Activated naive CD4-positive, alpha-beta T cell treated with anti-CD3 and anti-CD28 coated beads, Interleukin-2, amount 10 ng/mL, durations not matched to agents 7 days and 5 days (primary cell): Measurements from ENCODE around the gene JMJD6.

Experiments
- CTCF ChIA-PET: fragments of 350-600 bp; sonication (Branson Sonifier 250); formaldehyde crosslinking; loops from one replicate; lab custom pipeline; 2021; ENCODE audit warnings: antibody characterized with exemption; lab: Charles Lee
- DNase-seq: peaks from one replicate; pipeline ENCODE4 v3.0.0-alpha.2; 2020
- H3K27ac Mint-ChIP-seq: one replicate; pipeline ENCODE4 v1.8.0; 2021; ENCODE audit warnings: mild to moderate bottlenecking, moderate library complexity, mixed read lengths
- H3K27me3 Mint-ChIP-seq: one replicate; pipeline ENCODE4 v1.8.0; 2021; ENCODE audit warnings: mild to moderate bottlenecking, mixed read lengths
- H3K36me3 Mint-ChIP-seq: one replicate; pipeline ENCODE4 v1.8.0; 2021; ENCODE audit warnings: mixed read lengths
- H3K4me1 Mint-ChIP-seq: one replicate; pipeline ENCODE4 v1.8.0; 2021; ENCODE audit warnings: mixed read lengths
- H3K4me3 Mint-ChIP-seq: one replicate; pipeline ENCODE4 v1.8.0; 2021; ENCODE audit warnings: mild to moderate bottlenecking, moderate library complexity, mixed read lengths
- H3K9me3 Mint-ChIP-seq: one replicate; pipeline ENCODE4 v1.8.0; 2021; ENCODE audit warnings: mixed read lengths

Gene JMJD6

GRCh38 chr17:76691379-76692191 is 34.8 kb downstream of the JMJD6 start:
- Mint-ChIP-seq H3K27ac (no peak overlapping the region), H3K27me3 (peaks cover 33% of the 10 kb centered on the region), H3K9me3 (no peaks in the 10 kb centered on the region), H3K4me1 (peaks cover 16% of the 10 kb centered on the region), H3K36me3 (peaks cover 2% of the 10 kb centered on the region), H3K4me3 (no peak overlapping the region)
- DNase-seq: no peak
- CTCF ChIA-PET: interaction anchor here (0.8 to 2.0 kb wide), 2 partner anchors 10 to 30 kb away, joined by 3 to 9 read pairs; no protein-coding TSS in a partner anchor

- Mint-ChIP-seq H3K27me3 (peaks cover 34% of the 10 kb centered on the region), H3K9me3 (no peaks in the 10 kb centered on the region), H3K36me3 (no peaks in the 10 kb centered on the region), H3K4me3 (no peak overlapping the region), H3K27ac (no peak overlapping the region), H3K4me1 (peaks cover 8% of the 10 kb centered on the region)
- CTCF ChIA-PET: interaction anchor here (0.8 to 2.0 kb wide), 2 partner anchors 9 to 29 kb away, joined by 3 to 9 read pairs; no protein-coding TSS in a partner anchor
- no peak for DNase-seq
Measured at GRCh38 chr17:76690596-76691280, 35.7 kb downstream of the JMJD6 start.

- peaks cover 41% of the 10 kb centered on the region for H3K27me3 Mint-ChIP-seq
- H3K4me1 Mint-ChIP-seq: no peaks in the 10 kb centered on the region
- H3K9me3 Mint-ChIP-seq: no peaks in the 10 kb centered on the region
- H3K27ac Mint-ChIP-seq: no peak overlapping the region
- no peak overlapping the region for H3K4me3 Mint-ChIP-seq
- CTCF ChIA-PET: no interaction called here
- no peak for DNase-seq
- H3K36me3 Mint-ChIP-seq: no peaks in the 10 kb centered on the region
Measured at GRCh38 chr17:76689859-76690258, 36.5 kb downstream of the JMJD6 start.

- CTCF ChIA-PET: no interaction called here
- no peak overlapping the region for H3K27ac Mint-ChIP-seq
Measured at GRCh38 chr17:76688165-76688622, 38.2 kb downstream of the JMJD6 start.

GRCh38 chr17:76687298-76688164 is 38.9 kb downstream of the JMJD6 start:
- Mint-ChIP-seq H3K4me3 (no peak overlapping the region), H3K4me1 (no peaks in the 10 kb centered on the region), H3K9me3 (no peaks in the 10 kb centered on the region), H3K36me3 (no peaks in the 10 kb centered on the region), H3K27me3 (peaks cover 44% of the 10 kb centered on the region), H3K27ac (no peak overlapping the region)
- CTCF ChIA-PET: no interaction called here
- no peak for DNase-seq

More at GRCh38 chr17:76688165-76688622, 38.2 kb downstream of the JMJD6 start:
- Mint-ChIP-seq H3K27me3 (peaks cover 44% of the 10 kb centered on the region), H3K4me1 (no peaks in the 10 kb centered on the region), H3K36me3 (no peaks in the 10 kb centered on the region), H3K9me3 (no peaks in the 10 kb centered on the region), H3K4me3 (no peak overlapping the region)
- DNase-seq: no peak

- H3K4me1 Mint-ChIP-seq: peaks cover 2% of the 10 kb centered on the region
- DNase-seq: no peak
- H3K36me3 Mint-ChIP-seq: no peaks in the 10 kb centered on the region
- H3K4me3 Mint-ChIP-seq: no peak overlapping the region
- CTCF ChIA-PET: interaction anchor here (1.6 kb wide), 1 partner anchor 164 kb away, joined by 3 read pairs; no protein-coding TSS in a partner anchor
- no peaks in the 10 kb centered on the region for H3K9me3 Mint-ChIP-seq
- H3K27ac Mint-ChIP-seq: no peak overlapping the region
- H3K27me3 Mint-ChIP-seq: peaks cover 52% of the 10 kb centered on the region
Measured at GRCh38 chr17:76686538-76687297, 39.7 kb downstream of the JMJD6 start.

GRCh38 chr17:76685846-76686245 is 40.6 kb downstream of the JMJD6 start:
- H3K4me1 Mint-ChIP-seq: peaks cover 5% of the 10 kb centered on the region
- H3K4me3 Mint-ChIP-seq: no peak overlapping the region
- peaks cover 1% of the 10 kb centered on the region for H3K36me3 Mint-ChIP-seq
- peaks cover 53% of the 10 kb centered on the region for H3K27me3 Mint-ChIP-seq
- CTCF ChIA-PET: interaction anchor here (1.6 kb wide), 1 partner anchor 163 kb away, joined by 3 read pairs; no protein-coding TSS in a partner anchor
- DNase-seq: no peak
- no peaks in the 10 kb centered on the region for H3K9me3 Mint-ChIP-seq
- H3K27ac Mint-ChIP-seq: no peak overlapping the region

- CTCF ChIA-PET: interaction anchor here (1.6 kb wide), 1 partner anchor 162 kb away, joined by 3 read pairs; no protein-coding TSS in a partner anchor
- no peaks in the 10 kb centered on the region for H3K9me3 Mint-ChIP-seq
- DNase-seq: no peak
- H3K27ac Mint-ChIP-seq: no peak overlapping the region
- peaks cover 1% of the 10 kb centered on the region for H3K36me3 Mint-ChIP-seq
- H3K4me1 Mint-ChIP-seq: peaks cover 5% of the 10 kb centered on the region
- no peak overlapping the region for H3K4me3 Mint-ChIP-seq
- peaks cover 55% of the 10 kb centered on the region for H3K27me3 Mint-ChIP-seq
Measured at GRCh38 chr17:76685366-76685765, 41.0 kb downstream of the JMJD6 start.

GRCh38 chr17:76684756-76685155 is 41.6 kb downstream of the JMJD6 start:
- no peaks in the 10 kb centered on the region for H3K9me3 Mint-ChIP-seq
- DNase-seq: no peak
- H3K4me1 Mint-ChIP-seq: peaks cover 5% of the 10 kb centered on the region
- H3K4me3 Mint-ChIP-seq: no peak overlapping the region
- peaks cover 55% of the 10 kb centered on the region for H3K27me3 Mint-ChIP-seq
- H3K27ac Mint-ChIP-seq: no peak overlapping the region
- CTCF ChIA-PET: interaction anchor here (1.5 kb wide), 1 partner anchor 127 kb away, joined by 4 read pairs; no protein-coding TSS in a partner anchor
- H3K36me3 Mint-ChIP-seq: peaks cover 1% of the 10 kb centered on the region

GRCh38 chr17:76683921-76684745 is 42.3 kb downstream of the JMJD6 start:
- Mint-ChIP-seq H3K4me3 (no peak overlapping the region), H3K27me3 (peaks cover 53% of the 10 kb centered on the region), H3K4me1 (peaks cover 5% of the 10 kb centered on the region), H3K9me3 (no peaks in the 10 kb centered on the region), H3K36me3 (peaks cover 1% of the 10 kb centered on the region), H3K27ac (no peak overlapping the region)
- CTCF ChIA-PET: interaction anchor here (0.9 to 1.5 kb wide), 2 partner anchors 29 to 126 kb away, joined by 4 read pairs; no protein-coding TSS in a partner anchor
- no peak for DNase-seq

GRCh38 chr17:76683011-76683755 is 43.2 kb downstream of the JMJD6 start:
- CTCF ChIA-PET: interaction anchor here (1.5 kb wide), 1 partner anchor 126 kb away, joined by 4 read pairs; no protein-coding TSS in a partner anchor
- H3K4me3 Mint-ChIP-seq: no peak overlapping the region
- peaks cover 1% of the 10 kb centered on the region for H3K36me3 Mint-ChIP-seq
- no peak overlapping the region for H3K27ac Mint-ChIP-seq
- no peaks in the 10 kb centered on the region for H3K9me3 Mint-ChIP-seq
- no peak for DNase-seq
- peaks cover 5% of the 10 kb centered on the region for H3K4me1 Mint-ChIP-seq
- H3K27me3 Mint-ChIP-seq: peaks cover 45% of the 10 kb centered on the region

GRCh38 chr17:76682296-76682695 is 44.1 kb downstream of the JMJD6 start:
- CTCF ChIA-PET: interaction anchor here (1.4 to 2.5 kb wide), 12 partner anchors 9 to 215 kb away, joined by 3 to 35 read pairs (median 8); partner anchors contain the start of gene AANAT
- no peak for DNase-seq
- H3K36me3 Mint-ChIP-seq: peaks cover 1% of the 10 kb centered on the region
- peaks cover 41% of the 10 kb centered on the region for H3K27me3 Mint-ChIP-seq
- no peaks in the 10 kb centered on the region for H3K9me3 Mint-ChIP-seq
- H3K4me3 Mint-ChIP-seq: no peak overlapping the region
- H3K4me1 Mint-ChIP-seq: peaks cover 5% of the 10 kb centered on the region
- H3K27ac Mint-ChIP-seq: no peak overlapping the region
